Neural cell (in vitro differentiated cells): ENCODE data around the gene DHX58. TPM values are rescaled to one million over a fixed set of nuclear protein-coding genes. Genes with fewer than 3 reads are reported as not detected.
"Not testable (repeated sequence)": the region's sequence is repeated elsewhere in the genome, so short reads cannot be mapped to it uniquely, and the experiment has no call there.

Experiments
- H2AFZ ChIP-seq: fragments of 200-600, 300-800 bp; sonication (generic), shearing (Covaris generic); 2 replicates; pipeline ENCODE4 v1.6.0; 2014; ENCODE audit warnings: low read depth, mild to moderate bottlenecking, antibody characterized with exemption, low read length, moderate library complexity
- H3F3A ChIP-seq: fragments of 200-600 bp; shearing (Covaris generic); 2 replicates; pipeline ENCODE4 v1.6.1; 2016; ENCODE audit warnings: mild to moderate bottlenecking, moderate library complexity, mixed read lengths, antibody characterized with exemption, low read length; ENCODE audit not compliant: insufficient read depth, poor library complexity, severe bottlenecking
- H3K27ac ChIP-seq: fragments of 200-600, 300-800 bp; sonication (generic), shearing (Covaris generic); 2 replicates; pipeline ENCODE4 v1.5.1; 2014; ENCODE audit warnings: mild to moderate bottlenecking, low read length, moderate library complexity
- H3K27me3 ChIP-seq: fragments of 300-800, 200-600 bp; sonication (generic), shearing (Covaris generic); 2 replicates; pipeline ENCODE4 v1.6.0; 2014; ENCODE audit warnings: mild to moderate bottlenecking, low read depth, low read length, moderate library complexity; ENCODE audit not compliant: insufficient read depth
- H3K36me3 ChIP-seq: fragments of 300-800, 200-600 bp; sonication (generic), shearing (Covaris generic); 2 replicates; pipeline ENCODE4 v1.5.1; 2014; ENCODE audit warnings: mild to moderate bottlenecking, antibody characterized with exemption, low read length, moderate library complexity; ENCODE audit not compliant: insufficient read depth
- H3K4me2 ChIP-seq: fragments of 300-800, 200-600 bp; sonication (generic), shearing (Covaris generic); 2 replicates; pipeline ENCODE4 v1.6.0; 2014; ENCODE audit warnings: mild to moderate bottlenecking, low read length
- H3K4me3 ChIP-seq: fragments of 300-800, 200-600 bp; sonication (generic), shearing (Covaris generic); 2 replicates; pipeline ENCODE4 v1.5.1; 2014; ENCODE audit warnings: mild to moderate bottlenecking, low read length, moderate library complexity
- H3K79me2 ChIP-seq: fragments of 200-600 bp; shearing (Covaris generic); replicated peaks from 2 replicates; pipeline ENCODE4 v1.6.0; 2014; ENCODE audit warnings: mild to moderate bottlenecking, low read length, moderate library complexity; ENCODE audit not compliant: insufficient read depth
- H3K9ac ChIP-seq: fragments of 300-800, 200-600 bp; sonication (generic), shearing (Covaris generic); 2 replicates; pipeline ENCODE4 v1.6.1; 2016; ENCODE audit warnings: mild to moderate bottlenecking, low read length, mixed read lengths
- H3K9me2 ChIP-seq: fragments of 200-600 bp; shearing (Covaris generic); 2 replicates; pipeline ENCODE4 v1.6.1; 2016; ENCODE audit warnings: mild to moderate bottlenecking, low read length, mixed read lengths; ENCODE audit not compliant: insufficient read depth
- H3K9me3 ChIP-seq: fragments of 200-600, 300-800 bp; sonication (generic), shearing (Covaris generic); 2 replicates; pipeline ENCODE4 v1.6.1; 2016; ENCODE audit warnings: mild to moderate bottlenecking, mixed run types, low read length, moderate library complexity, mixed read lengths
- H4K20me1 ChIP-seq: fragments of 200-600 bp; shearing (Covaris generic); 2 replicates; pipeline ENCODE4 v1.6.1; 2016; ENCODE audit warnings: mild to moderate bottlenecking, mixed run types; ENCODE audit not compliant: insufficient read depth
- CTCF ChIP-seq: fragments of 450-650 bp; IDR thresholded peaks from 2 replicates; pipeline ENCODE4 v1.5.1; 2014; ENCODE audit warnings: antibody characterized with exemption, mild to moderate bottlenecking, moderate library complexity; ENCODE audit not compliant: poor library complexity, severe bottlenecking
- EP300 ChIP-seq: fragments of 450-650 bp; conservative IDR thresholded peaks from 2 replicates; pipeline ENCODE4 v1.6.1; 2014; ENCODE audit warnings: antibody characterized with exemption, mild to moderate bottlenecking, moderate library complexity; ENCODE audit not compliant: poor library complexity, severe bottlenecking
- EZH2 ChIP-seq: fragments of 200-600, 300-800 bp; shearing (Covaris generic), sonication (generic); IDR thresholded peaks from 2 replicates; pipeline ENCODE4 v1.6.1; 2014; ENCODE audit warnings: antibody characterized with exemption, low read length, borderline replicate concordance, mild to moderate bottlenecking; ENCODE audit not compliant: insufficient read depth, poor library complexity, severe bottlenecking
- MXI1 ChIP-seq: fragments of 450-650 bp; conservative IDR thresholded peaks from 2 replicates; pipeline ENCODE4 v1.6.1; 2014; ENCODE audit warnings: antibody characterized with exemption, mild to moderate bottlenecking; ENCODE audit not compliant: poor library complexity, severe bottlenecking
- POLR2AphosphoS5 ChIP-seq: IDR thresholded peaks from 2 replicates; pipeline ENCODE4 v1.6.1; 2012
- RAD21 ChIP-seq: fragments of 450-650 bp; conservative IDR thresholded peaks from 2 replicates; pipeline ENCODE4 v1.6.1; 2014; ENCODE audit warnings: antibody characterized with exemption, mild to moderate bottlenecking, moderate library complexity
- REST ChIP-seq: IDR thresholded peaks from 2 replicates; pipeline ENCODE4 v1.6.1; 2012; ENCODE audit warnings: borderline replicate concordance
- SMC3 ChIP-seq: fragments of 450-650 bp; conservative IDR thresholded peaks from 2 replicates; pipeline ENCODE4 v1.6.1; 2014; ENCODE audit warnings: antibody characterized with exemption, mild to moderate bottlenecking, moderate library complexity; ENCODE audit not compliant: poor library complexity
- TAF1 ChIP-seq: IDR thresholded peaks from 2 replicates; pipeline ENCODE4 v1.6.1; 2012; ENCODE audit warnings: low read depth
- polyA plus RNA-seq: library from polyadenylated mRNA; depleted of rRNA; stranded (reverse); fragments of >200 nt; gene quantifications from 2 replicates; pipeline ENCODE4 v1.2.3, GENCODE V29; 2014

Gene DHX58
- polyA plus RNA-seq, 1 donor from 2014 or later, result 0.87 TPM

DNA sequence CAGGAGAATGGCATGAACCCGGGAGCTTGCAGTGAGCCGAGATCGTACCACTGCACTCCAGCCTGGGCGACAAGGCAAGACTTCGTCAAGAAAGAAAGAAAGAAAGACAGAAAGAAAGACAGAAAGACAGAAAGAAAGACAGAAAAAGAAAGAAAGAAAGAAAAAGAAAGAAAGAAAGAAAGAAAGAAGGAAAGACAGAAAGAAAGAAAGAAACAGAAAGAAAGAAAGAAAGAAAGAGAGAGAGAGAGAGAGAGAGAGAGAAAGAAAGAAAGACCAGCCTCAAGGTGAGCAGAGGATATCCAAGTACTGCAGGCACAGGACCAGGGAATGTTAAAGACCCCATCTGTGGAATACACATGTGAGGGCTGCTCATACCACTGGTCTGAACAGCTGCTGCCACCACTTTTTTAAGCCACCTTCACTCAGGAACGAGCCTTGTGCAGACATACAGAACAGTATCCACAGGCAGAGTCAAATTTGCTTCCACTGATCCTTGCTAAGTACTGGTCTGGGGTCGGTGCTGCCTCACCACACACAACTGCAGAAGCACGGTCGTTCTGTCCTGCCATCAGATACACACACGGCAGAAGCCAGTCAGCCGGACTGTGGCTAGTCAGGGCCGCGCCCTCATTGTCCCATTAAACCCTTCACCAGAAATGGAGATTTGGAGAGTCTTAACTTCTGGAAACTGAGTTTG, 34.5 kb upstream of the DHX58 start:
- Histone ChIP-seq H3K27ac (no peak overlapping the region), H3K4me2 (no peak overlapping the region), H3K9me2 (no peaks in the 10 kb centered on the region), H2AFZ (no peak overlapping the region), H3K36me3 (no peaks in the 10 kb centered on the region), H3F3A (no peaks in the 10 kb centered on the region), H3K4me3 (no peak overlapping the region), H4K20me1 (peaks cover 8% of the 10 kb centered on the region), H3K27me3 (no peaks in the 10 kb centered on the region), H3K9me3 (no peaks in the 10 kb centered on the region), H3K9ac (no peak overlapping the region), H3K79me2 (peaks cover 11% of the 10 kb centered on the region)
- no peak for TF ChIP-seq TAF1
- TF ChIP-seq SMC3, result no peak
- no peak for TF ChIP-seq REST
- TF ChIP-seq EZH2, result no peak
- TF ChIP-seq MXI1, result no peak
- TF ChIP-seq POLR2AphosphoS5, result no peak
- TF ChIP-seq CTCF, result no peak
- TF ChIP-seq RAD21, result no peak
- TF ChIP-seq EP300, result no peak

GRCh38 chr17:42143138-42143537, 30.6 kb upstream of the DHX58 start:
- H3F3A ChIP-seq, H3K27me3 ChIP-seq, H2AFZ ChIP-seq, H3K4me3 ChIP-seq, H3K9ac ChIP-seq, H3K79me2 ChIP-seq, H3K27ac ChIP-seq, H3K9me2 ChIP-seq, H4K20me1 ChIP-seq, H3K9me3 ChIP-seq, H3K4me2 ChIP-seq, H3K36me3 ChIP-seq: not testable (repeated sequence)
